GM21619 (cell line): ENCODE results near the gene EXT2.

ENCODE experiments used
- ATAC-seq: cut with Tn5 transposase; IDR thresholded peaks from one replicate; pipeline ENCODE4 v1.9.1; 2021; ENCODE audit not compliant: unreplicated experiment

EXT2 gene

GRCh38 chr11:44162662-44163061 lies 67.2 kb downstream of the EXT2 start:
- no peak for ATAC-seq

- no peak for ATAC-seq
Measured at GRCh38 chr11:44165432-44165831, 70.0 kb downstream of the EXT2 start.

DNA sequence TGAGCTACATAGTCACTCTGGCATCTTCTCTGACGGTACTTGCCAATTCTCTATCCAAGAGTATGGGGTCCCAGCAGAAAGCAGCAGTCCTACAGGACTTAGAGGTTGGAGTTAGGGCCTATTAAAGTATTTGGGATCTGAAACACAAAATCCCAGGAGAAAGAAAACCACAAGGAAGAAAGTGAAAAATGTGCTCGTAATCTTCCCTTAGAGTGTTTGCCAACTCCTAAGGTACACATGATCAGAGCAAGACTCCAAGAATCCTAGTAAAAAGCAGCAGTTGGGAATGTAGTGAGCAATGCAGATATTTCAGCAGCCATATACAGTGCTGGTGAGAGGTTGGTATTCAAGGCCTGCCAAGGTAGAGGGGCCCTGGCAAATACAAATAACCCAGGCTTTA lies 71.6 kb downstream of the EXT2 start:
- no peak for ATAC-seq

- ATAC-seq: no peak
Measured at GRCh38 chr11:44171518-44171917, 76.0 kb downstream of the EXT2 start.

- no peak for ATAC-seq
Measured at GRCh38 chr11:44172966-44173365, 77.5 kb downstream of the EXT2 start.

GRCh38 chr11:44174842-44175241 lies 79.4 kb downstream of the EXT2 start:
- ATAC-seq: no peak

DNA sequence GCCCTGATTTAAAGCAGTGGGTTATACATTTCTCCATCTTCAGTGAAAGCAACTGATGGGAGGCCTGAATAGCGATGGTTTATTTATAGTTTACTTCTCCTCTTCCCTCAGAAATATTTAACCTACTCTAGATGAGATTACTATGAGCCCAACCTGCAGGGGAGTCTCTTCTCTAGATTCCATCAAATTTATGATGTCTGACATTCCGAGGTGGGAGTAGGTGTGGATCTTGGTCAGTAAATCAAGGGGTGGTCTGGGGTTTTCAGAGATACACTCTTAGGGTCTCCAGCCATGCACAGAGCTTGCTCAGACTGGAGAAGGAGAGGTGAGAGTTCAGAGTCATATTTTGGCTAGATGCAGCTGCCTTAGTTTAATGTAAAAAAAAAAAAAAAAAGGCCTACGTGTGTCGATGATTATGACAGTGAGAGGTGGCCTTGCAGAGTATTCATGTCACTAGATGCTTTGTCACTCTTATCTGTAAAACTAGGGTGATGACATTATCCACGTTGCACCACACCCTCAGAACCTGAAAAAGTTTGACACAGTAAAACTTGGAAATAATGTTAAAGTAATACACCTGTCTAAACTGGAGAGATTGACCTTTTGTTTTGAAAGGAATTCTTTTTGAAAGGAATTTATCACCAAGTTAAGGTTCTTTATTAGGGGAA lies 81.2 kb downstream of the EXT2 start:
- ATAC-seq: no peak

GRCh38 chr11:44177905-44178304 lies 82.4 kb downstream of the EXT2 start:
- no peak for ATAC-seq

GRCh38 chr11:44178381-44178780 lies 82.9 kb downstream of the EXT2 start:
- no peak for ATAC-seq

DNA sequence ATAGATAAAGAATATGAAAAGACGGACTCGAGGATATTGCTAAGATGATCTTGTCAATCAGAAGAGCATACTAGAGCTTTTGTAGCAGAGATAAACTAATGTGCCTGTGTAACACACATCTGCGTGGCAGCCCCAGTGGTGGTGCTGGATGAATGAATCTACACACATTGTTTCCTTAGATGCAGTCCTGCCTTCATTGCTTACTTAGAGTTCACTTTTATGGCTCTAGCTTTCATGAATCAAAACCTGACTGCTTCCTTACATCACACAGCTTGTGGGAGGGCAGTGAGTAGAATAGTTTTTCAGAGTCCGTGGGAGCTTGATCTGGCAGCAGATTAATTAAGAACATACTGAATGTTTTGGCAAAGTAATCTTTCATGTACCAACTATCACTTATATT lies 83.7 kb downstream of the EXT2 start:
- ATAC-seq: no peak

DNA sequence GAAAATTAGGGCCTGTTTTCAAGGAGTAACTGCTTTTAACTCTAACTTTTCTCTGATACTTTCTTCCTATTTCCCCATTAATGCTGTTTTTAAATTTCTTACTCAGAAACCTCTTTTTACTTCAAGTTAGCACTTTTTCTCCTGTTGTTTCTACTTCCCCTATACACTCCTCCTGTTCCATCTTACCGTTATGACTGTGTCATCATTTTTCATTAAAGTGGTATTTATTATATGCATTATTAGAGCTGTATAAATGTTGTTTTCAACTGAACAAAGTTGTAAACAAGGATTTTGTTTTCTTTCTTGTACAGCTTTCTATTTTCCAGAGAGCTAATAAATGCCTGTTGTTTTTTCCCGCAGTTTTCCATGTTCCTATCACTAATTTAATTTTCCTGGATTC lies 84.6 kb downstream of the EXT2 start:
- ATAC-seq: no peak

DNA sequence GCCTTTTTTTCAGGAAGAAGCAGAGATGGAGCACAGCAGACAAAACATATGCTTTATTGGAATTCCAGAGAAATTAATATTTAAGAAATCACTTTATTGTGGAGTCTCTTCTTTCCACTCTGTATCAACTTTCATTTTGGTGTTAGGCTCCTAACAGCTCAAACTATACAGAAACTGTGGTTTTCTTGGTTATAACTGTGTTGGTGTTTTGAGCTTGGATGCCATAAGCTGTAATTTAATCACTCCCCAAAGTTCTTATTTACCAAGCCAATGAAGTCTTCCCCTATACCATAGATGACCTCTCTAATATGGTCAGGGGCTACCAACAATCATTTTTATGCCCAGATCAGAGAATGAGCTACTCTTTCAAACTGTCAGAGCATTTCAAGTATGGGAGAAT lies 90.0 kb downstream of the EXT2 start:
- ATAC-seq: no peak

DNA sequence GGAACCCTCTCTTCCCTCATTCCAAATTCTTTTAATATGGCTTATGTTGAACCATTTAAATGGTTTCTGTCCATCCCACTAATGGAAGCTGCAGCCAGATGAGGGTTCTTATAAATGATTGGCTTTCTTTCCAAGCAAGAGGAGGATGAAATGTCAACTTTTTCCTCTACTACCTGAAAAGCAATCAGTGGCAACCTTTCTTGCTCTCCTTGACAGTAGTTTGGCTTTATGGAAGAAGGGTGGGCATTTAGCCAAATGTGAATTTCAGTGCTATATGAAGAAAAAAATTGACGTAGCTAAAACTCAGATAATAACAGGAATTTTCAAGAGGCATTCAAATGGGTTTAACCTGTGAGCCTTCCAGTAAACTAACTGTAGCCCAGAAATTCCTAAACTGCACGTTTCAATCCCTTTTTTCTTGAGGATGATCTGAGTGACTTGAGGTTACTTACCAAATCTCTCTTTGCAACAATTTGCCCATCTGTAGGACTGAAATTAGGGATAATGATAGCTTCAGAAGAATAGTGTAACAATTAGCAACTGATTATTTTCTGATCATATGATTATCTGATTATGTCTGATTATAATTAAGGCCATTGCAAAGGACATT lies 90.9 kb downstream of the EXT2 start:
- no peak for ATAC-seq

- no peak for ATAC-seq
Measured at GRCh38 chr11:44188643-44189042, 93.2 kb downstream of the EXT2 start.

GRCh38 chr11:44189986-44190882 lies 94.8 kb downstream of the EXT2 start:
- no peak for ATAC-seq

DNA sequence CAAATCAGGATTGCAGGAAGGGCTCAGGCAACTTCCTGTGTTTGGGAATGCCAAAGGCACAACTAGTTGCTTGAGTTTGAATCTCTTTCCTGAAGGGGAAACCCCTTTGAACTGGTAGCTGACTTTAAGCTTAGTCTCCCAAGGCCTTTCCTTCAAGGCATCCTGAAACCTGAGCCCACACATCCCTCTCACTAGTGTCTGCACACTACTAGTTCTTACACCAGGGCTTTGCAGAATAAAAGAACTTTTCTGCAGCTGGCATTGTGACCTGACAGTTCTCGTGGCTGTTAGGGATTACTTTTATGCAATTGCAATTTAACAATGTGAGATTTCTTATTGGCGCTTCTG lies 95.4 kb downstream of the EXT2 start:
- ATAC-seq: no peak

GRCh38 chr11:44191322-44192016 lies 96.0 kb downstream of the EXT2 start:
- ATAC-seq: no peak

- no peak for ATAC-seq
Measured at GRCh38 chr11:44192017-44192385, 96.5 kb downstream of the EXT2 start.

- ATAC-seq: no peak
Measured at GRCh38 chr11:44192462-44193100, 97.1 kb downstream of the EXT2 start.

- no peak for ATAC-seq
Measured at GRCh38 chr11:44193856-44194255, 98.4 kb downstream of the EXT2 start.

DNA sequence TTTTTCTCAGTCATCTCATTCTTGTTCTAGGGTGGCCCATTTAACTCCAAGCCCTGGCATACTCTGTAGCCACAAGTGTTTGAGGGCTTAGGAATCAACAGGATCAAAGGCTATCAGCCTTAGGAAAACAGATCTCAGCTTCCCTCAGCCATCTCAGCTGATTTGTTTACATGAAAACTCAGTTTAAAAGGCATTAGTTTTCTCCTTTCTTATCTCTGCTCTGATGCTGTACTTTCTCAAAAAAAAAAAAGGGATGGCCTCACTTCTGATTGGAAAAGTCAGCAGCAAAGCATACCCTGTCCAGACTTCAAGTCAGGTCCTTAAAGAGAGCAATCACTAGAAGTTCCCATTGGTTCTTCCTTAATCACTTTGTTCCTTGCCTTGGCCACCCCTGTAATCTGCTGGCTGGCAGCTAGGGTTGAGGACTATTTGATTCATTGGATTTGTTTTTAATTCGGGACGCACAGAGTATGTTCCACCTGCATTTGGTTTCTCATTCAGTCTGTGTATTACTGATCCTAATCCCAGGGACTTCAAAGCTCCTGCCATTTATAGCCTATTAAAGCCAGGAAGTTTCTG lies 102.8 kb downstream of the EXT2 start:
- ATAC-seq: no peak
